SK-N-SH (cell line): ENCODE results near the gene TMEM269.

Experiments
- CTCF ChIP-seq: fragments of 200-600 bp; sonication (generic); IDR thresholded peaks from 2 replicates; pipeline ENCODE4 v1.6.1; 2017; ENCODE audit warnings: antibody characterized with exemption, mild to moderate bottlenecking, moderate library complexity
- EP300 ChIP-seq, 2 experiments: IDR thresholded peaks; 2 replicates each; pipeline versions ENCODE4 v1.4.0 to v1.6.1; 2012; ENCODE audit warnings: borderline replicate concordance in 1 of 2, low read depth in 1 of 2, low read length in 1 of 2
- EZH2phosphoT487 ChIP-seq: fragments of 200-600 bp; sonication (generic); IDR thresholded peaks from 2 replicates; pipeline ENCODE4 v1.6.1; 2017; ENCODE audit warnings: low read depth, mixed run types, mild to moderate bottlenecking, antibody characterized with exemption, moderate library complexity, borderline replicate concordance
- GATA2 ChIP-seq: sonication (generic); formaldehyde crosslinking; IDR thresholded peaks from 2 replicates; pipeline ENCODE4 v1.5.0; 2020; ENCODE audit warnings: mild to moderate bottlenecking, missing genetic modification reagents
- MAX ChIP-seq: IDR thresholded peaks from 2 replicates; pipeline ENCODE4 v1.4.0; 2012; ENCODE audit warnings: low read depth
- PBX3 ChIP-seq: IDR thresholded peaks from 2 replicates; pipeline ENCODE4; 2012
- POLR2AphosphoS5 ChIP-seq: IDR thresholded peaks from 2 replicates; pipeline ENCODE4 v1.6.1; 2012; ENCODE audit warnings: low read depth, low read length
- REST ChIP-seq: IDR thresholded peaks from 2 replicates; pipeline ENCODE4 v1.6.1; 2012; ENCODE audit warnings: mild to moderate bottlenecking, low read depth, low read length, moderate library complexity
- TAF1 ChIP-seq: IDR thresholded peaks from 2 replicates; pipeline ENCODE4 v1.6.1; 2012; ENCODE audit warnings: low read depth, mild to moderate bottlenecking, low read length, moderate library complexity, borderline replicate concordance
- USF2 ChIP-seq: fragments of 150-350 bp; IDR thresholded peaks from 2 replicates; pipeline ENCODE4 v1.6.1; 2017; ENCODE audit warnings: antibody characterized with exemption, low read length, low read depth, borderline replicate concordance

GRCh38 chr1:42834803-42835202 is 50.0 kb downstream of the TMEM269 start:
- TF ChIP-seq PBX3: no peak
- TF ChIP-seq GATA2 (CRISPR knock-in tag): no peak
- TF ChIP-seq EZH2phosphoT487: no peak
- no peak for TF ChIP-seq EP300 (IDR thresholded peaks at IDR 0.05; ENCODE audit: borderline replicate concordance in 1 of 2, low read depth in 1 of 2, low read length in 1 of 2)
- TF ChIP-seq MAX: no peak
- no peak for TF ChIP-seq CTCF
- TF ChIP-seq POLR2AphosphoS5: no peak
- no peak for TF ChIP-seq REST
- TF ChIP-seq USF2: no peak
- no peak for TF ChIP-seq TAF1
